HG02763 (cell line): ENCODE data around the gene RAB13.
"Not testable (repeated sequence)": the region's sequence is repeated elsewhere in the genome, so short reads cannot be mapped to it uniquely, and the experiment has no call there.

Experiments used
- ATAC-seq: cut with Tn5 transposase; IDR thresholded peaks from one replicate; pipeline ENCODE4 v1.9.1; 2021; ENCODE audit warnings: mild to moderate bottlenecking, moderate library complexity; ENCODE audit not compliant: unreplicated experiment

RAB13 gene

DNA sequence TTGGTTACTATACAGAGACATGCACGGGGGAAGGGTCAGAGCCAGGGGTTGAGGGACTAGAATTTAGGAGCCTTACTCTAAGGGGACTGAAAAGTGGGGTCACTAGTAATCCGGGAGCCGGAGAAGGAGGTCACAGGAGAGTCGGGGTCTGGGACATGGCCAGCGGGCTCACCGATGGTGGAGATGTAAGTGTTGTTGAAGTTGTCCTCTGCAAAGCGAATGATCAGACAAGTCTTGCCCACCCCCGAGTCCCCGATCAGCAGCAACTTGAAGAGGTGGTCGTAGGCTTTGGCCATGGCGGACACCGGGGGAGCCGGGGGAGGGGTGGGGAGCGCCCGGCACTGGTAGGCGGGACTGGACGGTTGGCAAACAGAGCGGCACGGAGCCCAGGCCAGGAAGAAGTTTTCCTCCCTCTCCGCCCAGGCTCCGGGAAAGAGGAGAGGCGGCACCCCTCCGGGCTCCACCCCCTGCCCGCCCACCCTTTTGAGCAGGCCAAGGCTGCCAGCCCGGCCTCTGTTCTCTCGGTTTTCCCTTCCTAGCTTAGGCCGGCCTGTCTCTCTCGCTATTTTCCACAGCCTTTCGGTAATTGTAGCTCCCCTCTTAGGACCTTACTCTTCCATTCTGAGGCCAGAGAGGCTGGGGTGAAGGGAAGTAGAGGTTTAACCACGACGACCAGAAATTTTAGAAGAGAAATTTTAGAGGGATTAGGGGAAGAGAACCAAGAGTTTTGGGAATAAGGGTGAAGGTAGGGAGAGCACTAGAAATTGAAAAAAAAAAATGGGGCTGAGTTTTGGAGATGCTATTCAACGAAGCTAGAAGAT, at the start of gene RAB13:
Gene RAB13, minus strand, starts transcription at position 399 of the 821 bp plus-strand sequence. Its CDS starts 103 bp downstream, at position 296.
- ATAC-seq: no peak

DNA sequence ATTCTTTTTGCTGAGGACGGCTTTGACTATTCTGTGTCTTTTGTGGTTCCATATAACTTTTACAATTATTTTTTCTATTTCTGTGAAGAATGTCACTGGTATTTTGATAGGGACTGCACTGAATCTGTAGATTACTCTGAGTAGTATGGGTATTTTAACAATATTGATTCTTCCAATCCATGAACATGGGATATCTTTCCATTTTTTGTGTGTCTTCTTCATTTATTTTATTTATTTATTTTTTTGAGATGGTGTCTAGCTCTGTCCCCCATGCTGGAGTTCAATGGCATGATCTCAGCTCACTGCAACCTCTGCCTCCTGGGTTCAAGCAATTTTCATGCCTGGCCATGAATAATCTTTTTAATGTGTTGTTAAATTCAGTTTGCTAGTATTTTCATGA, 47.6 kb upstream of the RAB13 start:
- ATAC-seq: not testable (repeated sequence)

DNA sequence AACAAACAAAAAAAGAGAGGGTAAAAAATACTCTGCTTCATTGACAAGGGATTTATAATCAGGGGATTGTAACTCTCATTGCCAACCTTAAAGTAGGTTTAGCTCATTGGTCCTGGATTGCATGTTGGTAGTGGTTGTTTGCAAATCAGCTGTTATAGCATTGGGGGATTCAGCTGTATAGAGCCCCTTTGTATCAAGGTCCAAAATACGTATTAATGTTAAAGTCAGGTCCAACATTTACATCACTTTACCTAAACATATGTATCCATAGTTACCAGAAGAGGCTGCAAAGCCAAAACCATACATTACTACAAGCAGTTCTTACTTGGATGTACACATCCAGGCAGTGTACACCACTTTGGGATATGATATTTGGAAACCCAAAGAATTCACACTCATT, 33.8 kb upstream of the RAB13 start:
- no peak for ATAC-seq

DNA sequence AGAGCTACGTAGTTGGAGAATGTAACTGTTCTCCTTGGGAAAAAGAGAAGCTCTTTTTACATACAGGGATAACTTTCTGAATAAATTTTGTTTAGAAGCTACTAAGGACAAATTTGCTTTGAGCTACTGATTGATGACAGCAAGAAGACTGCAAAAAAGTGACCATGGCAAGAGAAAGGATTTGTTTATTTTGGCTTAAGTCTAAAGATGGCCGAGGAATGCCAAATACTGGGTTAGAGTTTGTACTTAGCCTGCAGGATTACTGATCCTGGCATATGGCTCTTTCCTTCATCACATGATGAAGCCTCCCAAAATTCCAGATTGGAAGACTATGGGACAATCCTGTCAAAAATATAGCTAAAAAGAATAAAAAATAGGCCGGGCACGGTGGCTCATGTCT, 33.1 kb upstream of the RAB13 start:
- no peak for ATAC-seq

DNA sequence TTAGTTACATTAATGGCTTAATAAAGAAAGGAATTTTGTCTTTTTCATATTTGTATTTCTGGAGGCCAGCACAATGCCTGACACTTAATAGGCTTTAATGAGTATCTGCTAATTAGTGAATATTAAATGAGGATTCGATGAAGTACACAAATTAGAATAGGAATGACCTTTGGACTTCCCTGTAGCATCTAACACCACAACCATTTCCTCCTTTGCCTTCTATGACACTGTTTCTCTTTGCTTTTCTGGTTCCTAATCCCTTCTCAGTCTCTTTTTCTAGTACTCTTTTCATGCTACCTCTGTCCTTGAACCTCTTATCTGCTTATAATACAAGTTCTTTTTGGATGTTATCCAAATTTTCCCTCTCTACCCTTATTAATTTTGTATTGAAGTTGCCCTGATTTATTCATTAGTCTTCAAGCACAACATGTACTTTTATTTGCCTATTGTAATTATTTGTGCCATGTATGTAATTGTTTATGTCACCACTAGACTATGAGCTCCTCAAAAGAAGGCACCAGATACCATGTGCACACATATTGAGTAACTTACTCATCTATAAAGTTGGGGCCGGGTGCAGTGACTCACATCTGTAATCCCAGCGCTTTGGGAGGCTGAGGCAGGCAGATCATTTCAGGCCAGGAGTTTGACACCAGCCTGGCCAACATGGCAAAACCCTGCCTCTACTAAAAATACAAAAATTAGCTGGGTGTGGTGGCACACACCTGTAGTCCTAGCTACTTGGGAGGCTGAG, 28.2 kb upstream of the RAB13 start:
- no peak for ATAC-seq

DNA sequence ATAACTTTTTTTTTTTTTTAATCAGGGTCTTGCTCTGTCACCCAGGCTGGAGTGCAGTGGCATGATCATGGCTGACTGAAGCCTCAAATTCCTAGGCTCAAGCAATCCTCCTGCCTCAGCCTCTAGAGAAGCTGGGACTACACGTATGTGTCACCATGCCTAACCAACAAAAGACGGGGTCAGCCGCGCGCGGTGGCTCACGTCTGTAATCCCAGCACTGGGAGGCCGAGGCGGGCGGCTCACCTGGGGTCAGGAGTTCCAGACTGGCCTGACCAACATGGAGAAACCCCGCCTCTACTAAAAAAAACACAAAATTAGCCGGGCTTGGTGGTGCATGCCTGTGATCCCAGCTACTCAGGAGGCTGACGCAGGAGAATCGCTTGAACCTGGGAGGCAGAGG, 26.4 kb upstream of the RAB13 start:
- ATAC-seq: not testable (repeated sequence)

DNA sequence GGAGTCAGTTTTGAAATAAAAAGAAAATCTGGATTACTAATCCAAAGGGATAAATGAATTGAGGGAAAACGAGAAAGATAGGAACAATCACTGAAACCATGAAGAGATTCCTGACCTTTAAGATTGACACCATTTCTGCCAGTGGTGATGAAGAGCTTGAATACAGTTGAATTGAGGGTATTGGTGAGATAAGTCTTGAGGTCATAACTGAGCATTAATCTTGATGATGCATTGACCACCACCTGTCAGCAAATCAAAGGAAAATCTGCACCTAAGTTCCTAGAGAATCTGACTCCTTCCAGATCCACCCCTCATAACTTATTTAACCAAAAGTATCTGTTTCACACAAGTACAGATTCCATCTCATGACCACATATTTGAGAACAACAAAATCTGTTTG, 26.0 kb upstream of the RAB13 start:
- no peak for ATAC-seq

DNA sequence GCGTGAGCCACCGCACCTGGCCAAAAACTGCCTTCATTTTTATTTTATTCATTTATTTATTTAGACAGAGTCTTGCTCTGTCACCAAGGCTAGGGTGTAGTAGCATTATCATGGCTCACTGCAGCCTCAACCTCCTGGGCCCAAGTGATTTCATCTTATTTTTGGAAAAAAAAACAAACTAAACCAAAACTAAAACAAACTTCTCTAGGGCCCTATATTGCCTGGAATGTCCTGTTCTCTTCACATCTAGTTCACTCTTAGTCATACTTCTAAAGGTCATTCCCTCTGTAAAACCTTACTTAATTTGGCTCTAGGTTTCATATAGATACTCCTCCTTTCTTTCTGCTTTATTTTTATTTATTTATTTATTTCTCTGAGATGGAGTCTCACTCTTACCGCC, 20.0 kb upstream of the RAB13 start:
- ATAC-seq: no peak

DNA sequence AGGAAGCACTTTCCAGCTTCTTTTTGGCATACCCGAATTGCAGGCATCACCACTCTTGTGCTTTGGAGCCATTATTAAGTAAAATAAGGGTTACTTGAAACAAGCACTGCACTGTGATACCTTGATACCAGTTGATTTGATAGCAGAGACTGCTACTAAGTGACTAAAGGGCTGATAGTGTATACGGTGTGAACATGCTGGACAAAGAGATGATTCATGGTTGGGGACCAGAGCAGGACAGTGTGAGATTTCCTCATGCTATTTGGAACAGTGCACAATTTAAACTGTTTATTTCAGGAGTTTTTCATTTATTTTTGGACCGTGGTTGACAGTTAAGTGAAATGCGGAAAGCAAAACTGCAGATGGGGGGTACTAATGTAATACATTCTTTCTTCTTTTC, 14.3 kb upstream of the RAB13 start:
- no peak for ATAC-seq

DNA sequence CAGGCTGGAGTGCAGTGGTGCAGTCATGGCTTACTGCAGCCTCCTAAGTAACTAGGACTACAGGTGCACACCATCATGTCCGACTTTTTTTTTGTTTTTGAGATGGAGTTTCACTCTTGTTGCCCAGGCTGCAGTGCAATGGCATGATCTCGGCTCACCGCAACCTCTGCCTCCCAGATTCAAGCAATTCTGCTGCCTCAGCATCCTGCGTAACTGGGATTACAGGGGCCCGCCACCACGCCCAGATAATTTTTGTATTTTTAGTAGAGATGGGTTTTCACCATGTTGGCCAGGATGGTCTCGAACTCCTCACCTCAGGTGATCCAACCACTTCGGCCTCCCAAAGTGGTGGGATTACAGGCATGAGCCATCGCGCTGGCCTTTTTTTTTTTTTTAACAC, 10.7 kb upstream of the RAB13 start:
- not testable (repeated sequence) for ATAC-seq

DNA sequence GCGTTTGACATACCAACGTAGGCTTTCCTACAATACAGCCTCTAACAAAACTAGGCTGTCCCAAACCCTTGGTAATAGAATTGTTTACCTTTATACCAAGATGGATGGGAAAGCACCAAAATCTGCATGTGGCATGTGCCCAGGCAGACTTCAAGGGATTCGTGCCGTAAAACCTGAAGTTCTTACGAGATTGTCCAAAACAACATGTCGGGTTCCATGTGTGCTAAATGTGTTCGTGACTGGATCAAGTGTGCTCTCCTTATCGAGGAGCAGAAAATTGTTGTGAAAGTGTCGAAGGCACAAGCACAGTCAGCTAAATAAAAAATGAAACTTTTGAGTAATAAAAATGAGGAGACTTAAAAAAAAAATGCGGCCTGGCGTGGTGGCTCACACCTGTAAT, 9.5 kb upstream of the RAB13 start:
- no peak for ATAC-seq

DNA sequence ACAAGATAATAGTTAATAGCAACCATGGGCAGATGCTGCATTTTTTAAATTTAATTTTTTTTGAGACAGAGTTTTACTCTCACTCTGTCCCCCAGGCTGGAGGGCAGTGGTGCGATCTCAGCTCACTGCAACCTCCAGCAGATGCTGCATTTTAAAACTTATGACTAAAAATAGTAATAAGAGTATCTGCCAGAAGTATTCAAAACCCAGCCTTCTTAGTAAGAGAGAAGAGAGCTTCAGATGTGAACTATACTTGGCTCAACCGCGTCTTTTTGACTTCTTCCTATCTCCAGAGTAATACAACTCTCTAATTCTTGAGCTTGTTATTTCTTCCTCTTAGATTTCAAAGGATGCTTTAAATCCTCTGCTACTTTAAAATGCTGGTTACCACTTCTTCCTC, 9.1 kb upstream of the RAB13 start:
- ATAC-seq: no peak

DNA sequence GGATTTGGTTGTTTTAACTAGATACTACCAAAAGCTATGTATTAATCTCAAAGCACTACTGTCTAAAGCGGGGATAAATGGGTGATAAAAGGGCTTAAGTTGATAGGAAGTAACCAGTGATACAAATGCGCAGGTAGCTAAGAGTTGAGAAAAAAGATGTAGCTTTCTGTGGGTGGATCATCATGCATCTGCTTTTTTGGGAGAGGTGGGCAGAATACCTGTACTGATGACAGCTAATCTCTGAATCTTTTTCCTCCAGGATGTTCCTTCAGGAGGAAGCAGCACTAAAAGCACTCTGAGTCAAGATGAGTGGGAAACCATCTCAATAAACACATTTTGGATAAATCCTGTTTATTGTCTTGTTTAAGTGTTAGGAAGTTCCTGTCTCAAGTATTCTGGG, 5.7 kb upstream of the RAB13 start:
- ATAC-seq: no peak

DNA sequence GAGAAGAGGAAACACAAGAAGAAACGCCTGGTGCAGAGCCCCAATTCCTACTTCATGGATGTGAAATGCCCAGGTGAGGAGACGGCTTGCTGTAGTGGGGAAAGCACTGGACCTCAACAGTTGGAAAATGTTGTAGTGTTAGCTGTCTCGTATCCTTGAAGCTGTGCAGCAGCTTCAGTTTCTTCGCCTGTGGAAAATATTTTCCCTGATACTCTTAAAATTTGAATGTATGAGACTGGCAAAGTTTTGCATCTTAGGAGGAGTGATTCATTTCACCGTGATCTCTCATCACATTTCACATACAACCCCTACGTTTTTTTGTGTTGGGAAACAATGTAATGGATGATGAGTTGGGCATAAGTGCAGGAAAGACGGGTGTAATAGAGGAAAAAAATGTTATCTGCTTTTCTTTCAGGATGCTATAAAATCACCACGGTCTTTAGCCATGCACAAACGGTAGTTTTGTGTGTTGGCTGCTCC, 5.1 kb upstream of the RAB13 start:
- no peak for ATAC-seq

DNA sequence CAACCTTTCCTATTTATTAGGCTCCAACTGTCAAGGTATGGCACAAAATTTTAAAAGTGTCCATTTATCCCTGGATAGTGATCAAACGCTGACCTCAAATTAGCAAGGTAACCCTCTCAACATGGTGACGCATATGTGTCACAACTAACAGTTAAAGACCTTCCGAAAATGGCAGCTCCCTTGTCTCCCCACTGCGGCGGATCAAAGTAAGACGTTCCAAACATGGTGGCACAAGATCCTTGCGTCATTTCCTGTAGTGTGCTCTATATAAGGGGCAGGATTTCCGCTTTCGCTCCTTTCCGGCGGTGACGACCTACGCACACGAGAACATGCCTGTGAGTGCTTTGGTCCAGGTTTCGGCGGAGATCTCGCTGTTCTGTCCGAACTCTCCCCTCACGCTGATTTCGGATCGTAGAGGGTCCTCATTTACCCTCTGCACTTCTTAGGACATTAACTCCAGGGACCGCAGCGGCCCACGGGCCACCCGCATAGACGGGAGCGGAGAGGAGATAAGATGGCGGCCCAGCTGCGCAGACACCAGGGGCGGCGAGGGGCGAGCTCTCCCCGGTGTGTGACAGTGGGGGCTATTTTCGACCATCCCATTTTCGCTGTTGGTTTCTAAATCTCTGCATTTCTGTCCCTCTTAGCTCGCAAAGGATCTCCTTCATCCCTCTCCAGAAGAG, 4.5 kb upstream of the RAB13 start, which contains the start of gene RPS27:
Gene RPS27, plus strand, starts transcription at position 295 of the 683 bp plus-strand sequence. Its CDS starts 35 bp downstream, at position 330.
- peak; percentile 85 for ATAC-seq

DNA sequence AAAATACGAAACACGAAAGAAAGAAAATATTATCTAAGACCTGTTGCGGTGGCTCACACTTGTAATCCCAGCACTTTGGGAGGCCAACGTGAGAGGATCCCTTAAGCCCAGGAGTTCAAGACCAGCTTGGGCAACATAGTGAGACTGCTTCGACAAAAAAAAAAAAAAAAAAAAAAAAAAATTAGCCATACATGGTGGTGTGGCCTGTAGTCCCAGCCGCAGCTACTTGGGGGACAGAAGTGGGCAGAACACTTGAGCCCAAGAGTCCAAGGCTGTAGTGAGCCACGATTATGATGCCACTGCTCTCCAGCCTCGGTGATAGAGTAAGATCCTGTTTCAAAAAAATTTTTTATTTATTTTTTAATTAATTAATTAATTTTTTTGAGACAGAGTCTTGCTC, 1.5 kb upstream of the RAB13 start:
- ATAC-seq: no peak

DNA sequence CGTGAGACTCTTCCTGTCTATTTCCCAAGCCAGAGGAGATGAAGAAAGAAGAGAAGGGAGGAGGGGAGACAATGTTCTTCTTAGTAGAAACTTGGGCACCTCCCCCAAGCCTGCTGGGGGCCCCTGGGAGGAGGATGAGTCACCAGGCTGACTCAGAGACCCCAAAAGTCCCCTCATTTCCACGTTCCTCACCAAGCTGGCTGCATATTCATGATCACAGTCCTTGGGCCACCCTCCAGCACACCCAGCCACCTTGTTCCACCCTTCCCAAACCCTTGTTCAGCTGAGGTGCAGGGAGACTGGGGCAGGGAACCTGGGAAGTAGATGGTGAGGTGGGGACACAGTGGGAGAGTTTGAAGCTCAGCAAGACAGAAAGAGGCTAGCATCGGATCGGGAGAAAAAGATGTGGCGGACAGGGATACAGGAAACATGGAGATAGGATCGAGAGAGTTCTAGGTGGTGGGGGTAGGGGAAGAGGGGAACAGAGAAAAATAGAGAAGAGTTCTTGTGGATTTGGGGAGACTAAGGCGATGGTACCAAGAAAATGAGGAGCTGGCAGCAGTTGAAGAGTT, 712 bp downstream of the RAB13 start:
- no peak for ATAC-seq

DNA sequence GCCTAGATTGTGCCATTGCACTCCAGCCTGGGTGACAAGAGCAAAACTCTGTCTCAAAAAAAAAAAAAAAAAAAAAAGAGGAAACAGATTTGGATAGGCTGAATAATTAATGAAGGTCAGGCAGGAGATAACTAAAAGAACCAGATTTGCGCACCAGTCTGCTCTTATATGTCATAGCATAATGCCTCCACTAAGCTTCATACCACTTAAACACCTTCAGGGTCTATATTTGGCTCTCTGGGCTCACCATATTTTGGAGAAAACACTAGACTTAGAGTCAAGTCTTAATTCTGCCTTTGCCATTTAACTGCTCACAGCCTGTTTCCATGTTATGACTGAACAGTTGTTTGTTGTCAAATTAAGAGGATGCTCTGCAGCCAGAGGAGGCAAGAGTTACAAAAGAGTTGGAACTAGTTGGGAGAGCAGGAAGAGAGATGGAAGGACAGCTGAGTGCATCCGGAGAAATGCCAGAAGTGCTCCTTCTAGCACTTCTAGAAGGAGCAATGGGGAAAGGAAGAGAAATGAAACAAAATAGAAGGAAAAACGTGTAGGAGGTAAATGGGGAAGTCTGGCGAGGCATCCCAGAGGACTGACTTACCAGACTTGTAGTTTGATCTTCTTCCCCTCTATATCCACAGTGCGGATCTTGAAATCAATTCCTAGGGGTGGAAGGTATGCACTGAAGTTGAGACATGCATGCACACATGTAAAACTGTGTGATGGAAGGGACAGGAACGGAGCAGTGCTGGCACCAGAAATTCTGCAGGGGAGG, 1.8 kb downstream of the RAB13 start:
- ATAC-seq: no peak

DNA sequence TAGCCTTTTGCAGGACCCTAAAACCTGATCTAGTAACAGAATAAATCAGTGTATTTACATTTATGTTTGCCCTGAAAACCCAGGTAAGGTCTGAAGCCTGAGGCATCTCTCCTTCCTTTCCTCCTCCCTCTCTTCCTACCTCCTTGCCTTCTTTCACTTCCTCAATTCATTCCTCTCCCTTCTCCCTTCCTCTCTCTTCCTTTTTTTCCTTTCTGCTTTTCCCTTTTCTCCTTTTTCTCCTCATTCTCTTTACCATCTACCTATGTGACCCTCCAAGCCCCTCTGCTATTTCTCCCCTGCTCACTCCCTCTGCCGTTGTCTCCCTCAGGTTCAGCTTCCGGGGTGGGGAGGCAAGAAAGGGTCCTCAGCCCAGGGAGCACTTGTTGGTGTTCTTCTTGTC, 4.4 kb downstream of the RAB13 start:
- ATAC-seq: not testable (repeated sequence)

DNA sequence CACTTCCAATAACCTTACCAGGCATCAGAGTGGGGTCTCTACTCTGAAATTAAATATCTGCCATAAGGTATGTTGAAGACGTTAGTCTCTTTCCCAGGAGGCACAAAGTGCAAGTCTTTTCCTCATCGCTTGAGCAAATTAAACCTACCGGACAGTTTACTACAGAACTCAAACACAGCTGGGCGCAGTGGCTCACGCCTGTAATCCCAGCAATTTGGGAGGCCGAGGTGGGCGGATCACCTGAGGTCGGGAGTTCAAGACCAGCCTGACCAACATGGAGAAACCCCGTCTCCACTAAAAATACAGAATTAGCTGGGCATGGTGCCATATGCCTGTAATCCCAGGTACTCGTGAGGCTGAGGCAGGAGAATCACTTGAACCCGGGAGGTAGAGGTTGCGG, 7.0 kb downstream of the RAB13 start:
- not testable (repeated sequence) for ATAC-seq
